HepG2 (cell line): ENCODE measurements around the gene RBBP8NL. TPM values are rescaled to one million over a fixed set of nuclear protein-coding genes. Genes with fewer than 3 reads are reported as not detected.

ENCODE experiments used
- ATM ChIP-seq: fragments of 450-650 bp; IDR thresholded peaks from 2 replicates; pipeline ENCODE4 v1.7.1; 2017; ENCODE audit warnings: mild to moderate bottlenecking, borderline replicate concordance
- DNMT1 ChIP-seq: sonication (generic); formaldehyde crosslinking; IDR thresholded peaks from 2 replicates; pipeline ENCODE4 v1.5.1; 2020; ENCODE audit warnings: mild to moderate bottlenecking, missing genetic modification reagents
- GFI1 ChIP-seq: sonication (generic); formaldehyde crosslinking; IDR thresholded peaks from 2 replicates; pipeline ENCODE4 v1.5.0; 2020; ENCODE audit warnings: missing genetic modification reagents, mild to moderate bottlenecking, borderline replicate concordance
- HMGA1 ChIP-seq: sonication (generic); formaldehyde crosslinking; conservative IDR thresholded peaks from 2 replicates; pipeline ENCODE4 v1.4.0; 2020; ENCODE audit warnings: missing genetic modification reagents
- IKZF4 ChIP-seq: sonication (generic); formaldehyde crosslinking; IDR thresholded peaks from 2 replicates; pipeline ENCODE4 v1.5.1; 2020; ENCODE audit warnings: borderline replicate concordance, mild to moderate bottlenecking, low read depth, missing genetic modification reagents; ENCODE audit errors: not compliant biosample characterization
- IRX3 ChIP-seq: sonication (generic); formaldehyde crosslinking; IDR thresholded peaks from 2 replicates; pipeline ENCODE4 v1.8.1; 2023; ENCODE audit warnings: mild to moderate bottlenecking, low read depth, missing genetic modification reagents, borderline replicate concordance
- NFATC3 ChIP-seq: sonication (generic); formaldehyde crosslinking; IDR thresholded peaks from 2 replicates; pipeline ENCODE4 v1.5.1; 2020; ENCODE audit warnings: mild to moderate bottlenecking, missing genetic modification reagents
- SOX13 ChIP-seq, 3 experiments: fragments of 450-650 bp in 1 of 3; sonication (generic) in 1 of 3; formaldehyde crosslinking in 1 of 3; IDR thresholded peaks in 2 of 3; conservative IDR thresholded peaks in 1 of 3; 2 replicates each; pipeline versions ENCODE4 v1.5.0 to v1.6.1; 2016 to 2020; ENCODE audit warnings: antibody characterized with exemption in 1 of 3, mild to moderate bottlenecking in 1 of 3, missing compliant biosample characterization in 1 of 3, missing genetic modification reagents in 1 of 3, moderate library complexity in 1 of 3
- SPEN ChIP-seq: sonication (generic); formaldehyde crosslinking; IDR thresholded peaks from 2 replicates; pipeline ENCODE4 v1.5.1; 2020; ENCODE audit warnings: low read depth, mild to moderate bottlenecking, missing genetic modification reagents
- TSC22D2 ChIP-seq: sonication (generic); formaldehyde crosslinking; IDR thresholded peaks from 2 replicates; pipeline ENCODE4 v1.5.1; 2020; ENCODE audit warnings: missing genetic modification reagents, mild to moderate bottlenecking, borderline replicate concordance
- U2AF1 ChIP-seq: fragments of 200-400 bp; formaldehyde crosslinking; optimal IDR thresholded peaks from 2 replicates; pipeline ENCODE3; 2017; ENCODE audit warnings: mild to moderate bottlenecking, low read depth, low read length
- ZBTB20 ChIP-seq: sonication (generic); formaldehyde crosslinking; IDR thresholded peaks from 2 replicates; pipeline ENCODE4 v1.8.1; 2023; ENCODE audit warnings: missing genetic modification reagents, low read depth, mild to moderate bottlenecking, borderline replicate concordance
- ZNF20 ChIP-seq: sonication (generic); formaldehyde crosslinking; IDR thresholded peaks from 2 replicates; pipeline ENCODE4 v1.4.0; 2020; ENCODE audit warnings: mild to moderate bottlenecking, moderate library complexity, missing genetic modification reagents
- ZNF274 ChIP-seq: sonication (generic); formaldehyde crosslinking; IDR thresholded peaks from 2 replicates; pipeline ENCODE4 v1.5.1; 2020; ENCODE audit warnings: mild to moderate bottlenecking, missing genetic modification reagents
- ZNF484 ChIP-seq: sonication (generic); formaldehyde crosslinking; IDR thresholded peaks from 2 replicates; pipeline ENCODE4 v1.5.1; 2020; ENCODE audit warnings: mild to moderate bottlenecking, low read depth, missing genetic modification reagents, borderline replicate concordance
- ZNF558 ChIP-seq: sonication (generic); formaldehyde crosslinking; IDR thresholded peaks from 2 replicates; pipeline ENCODE4 v1.9.0; 2022; ENCODE audit warnings: mild to moderate bottlenecking, missing genetic modification reagents, borderline replicate concordance
- ZNF761 ChIP-seq: sonication (generic); formaldehyde crosslinking; conservative IDR thresholded peaks from 2 replicates; pipeline ENCODE4 v1.4.0; 2020; ENCODE audit warnings: mild to moderate bottlenecking, missing genetic modification reagents
- ZNF768 ChIP-seq: sonication (generic); formaldehyde crosslinking; IDR thresholded peaks from 2 replicates; pipeline ENCODE4 v1.4.0; 2020; ENCODE audit warnings: missing genetic modification reagents
- ZNF780A ChIP-seq: sonication (generic); formaldehyde crosslinking; IDR thresholded peaks from 2 replicates; pipeline ENCODE4 v1.8.0; 2022; ENCODE audit warnings: mild to moderate bottlenecking, missing genetic modification reagents, moderate library complexity
- ZNF781 ChIP-seq: sonication (generic); formaldehyde crosslinking; IDR thresholded peaks from 2 replicates; pipeline ENCODE4 v1.5.1; 2020; ENCODE audit warnings: borderline replicate concordance, mild to moderate bottlenecking, missing genetic modification reagents; ENCODE audit errors: not compliant biosample characterization
- ZNF788 ChIP-seq: sonication (generic); formaldehyde crosslinking; IDR thresholded peaks from 2 replicates; pipeline ENCODE4 v1.5.0; 2020; ENCODE audit warnings: mild to moderate bottlenecking, missing genetic modification reagents, borderline replicate concordance
- polyA plus RNA-seq, 8 experiments: library from polyadenylated mRNA; depleted of rRNA in 3 of 8; stranded (reverse) in 7 of 8; unstranded in 1 of 8; fragments of >200 nt; fragmentation: Illumina TruSeq in 4 of 8; extraction: Trizol in 4 of 8; gene quantifications; 2 replicates each; pipeline versions ENCODE4 v1.2.1 to v1.2.3, GENCODE V29; 2011 to 2016; ENCODE audit warnings: low read depth in 4 of 8, missing spikeins in 1 of 8, mixed read lengths in 1 of 8; ENCODE audit not compliant: insufficient read depth in 1 of 8
- total RNA-seq, 5 experiments: library from RNA; depleted of rRNA; stranded (reverse); fragments of >200 nt; fragmentation: Illumina TruSeq; extraction: Trizol; gene quantifications; 2 replicates each; pipeline ENCODE4 v1.2.3, GENCODE V29; 2016; ENCODE audit warnings: low read depth in 1 of 5
- TF ChIP-seq, protein P1 (sequence below): sonication (generic); formaldehyde crosslinking; conservative IDR thresholded peaks from 2 replicates; pipeline ENCODE4 v1.4.0; 2020; ENCODE audit warnings: missing genetic modification reagents
- TF ChIP-seq, protein P2 (sequence below): sonication (generic); formaldehyde crosslinking; IDR thresholded peaks from 2 replicates; pipeline ENCODE4 v1.8.0; 2022; ENCODE audit warnings: mild to moderate bottlenecking, missing genetic modification reagents, borderline replicate concordance
- TF ChIP-seq, protein P3 (sequence below): IDR thresholded peaks from 2 replicates; pipeline ENCODE4 v1.6.1; 2016

The RBBP8NL gene
- total and polyA plus RNA-seq, 2 of the 13 experiments (the other 11 are each of a cell fraction or from before 2014, with no cell fraction given): 0.69 to 0.86 TPM

DNA sequence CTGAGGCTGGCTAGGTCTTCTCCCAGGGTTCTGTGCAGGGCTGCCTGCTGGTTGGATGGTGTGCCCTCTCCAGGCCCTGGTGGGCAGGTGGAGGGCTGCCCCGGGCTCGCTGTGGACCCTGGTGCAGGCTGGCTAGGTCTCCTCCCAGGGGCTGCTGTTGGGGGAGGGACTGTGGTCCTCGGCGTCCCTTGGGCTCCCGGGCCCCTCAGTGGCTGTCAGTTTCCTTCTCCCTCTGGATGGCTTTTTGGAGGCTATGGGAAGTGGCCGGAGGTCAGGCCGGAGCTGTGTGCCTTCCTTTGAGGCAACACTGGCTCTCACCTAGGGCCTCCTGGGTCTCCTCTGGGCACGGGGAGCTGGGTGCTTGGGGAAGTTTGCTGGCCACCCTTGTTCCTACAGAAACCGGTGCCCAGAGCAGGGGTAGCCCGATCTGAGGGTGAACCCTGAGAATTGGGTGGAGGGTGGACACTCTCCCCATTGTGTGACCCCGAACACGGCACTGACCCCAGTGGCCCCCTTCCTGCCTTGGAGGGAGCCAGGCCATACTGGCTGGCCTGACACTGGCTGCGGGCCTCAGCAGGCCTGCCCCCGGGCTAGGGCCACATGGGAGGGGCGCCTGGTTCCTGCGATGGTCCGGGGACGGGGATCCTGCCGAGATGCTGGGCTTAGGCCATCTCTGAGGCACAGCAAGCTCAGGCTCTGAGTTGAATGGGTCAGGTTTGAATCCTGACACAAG, 16.4 kb downstream of the RBBP8NL start (continued):
- no peak for TF ChIP-seq ZNF20 (CRISPR knock-in tag)
- TF ChIP-seq ATM: no peak
- TF ChIP-seq SOX13 (IDR thresholded peaks at IDR 0.05): no peak
- no peak for TF ChIP-seq SOX13 (CRISPR knock-in tag; conservative IDR thresholded peaks at IDR 0.05 in 1 of 2, IDR thresholded peaks at IDR 0.05 in 1 of 2)
- no peak for TF ChIP-seq ZBTB20 (CRISPR knock-in tag)
- no peak for TF ChIP-seq ZNF761 (CRISPR knock-in tag)
- no peak; the same call in 1 of the 2 replicates for TF ChIP-seq DNMT1 (CRISPR knock-in tag)
- TF ChIP-seq ZNF781 (CRISPR knock-in tag): peak; percentile 7
- TF ChIP-seq ZNF558 (CRISPR knock-in tag): no peak
- no peak for TF ChIP-seq SPEN
- TF ChIP-seq, protein P1, sequence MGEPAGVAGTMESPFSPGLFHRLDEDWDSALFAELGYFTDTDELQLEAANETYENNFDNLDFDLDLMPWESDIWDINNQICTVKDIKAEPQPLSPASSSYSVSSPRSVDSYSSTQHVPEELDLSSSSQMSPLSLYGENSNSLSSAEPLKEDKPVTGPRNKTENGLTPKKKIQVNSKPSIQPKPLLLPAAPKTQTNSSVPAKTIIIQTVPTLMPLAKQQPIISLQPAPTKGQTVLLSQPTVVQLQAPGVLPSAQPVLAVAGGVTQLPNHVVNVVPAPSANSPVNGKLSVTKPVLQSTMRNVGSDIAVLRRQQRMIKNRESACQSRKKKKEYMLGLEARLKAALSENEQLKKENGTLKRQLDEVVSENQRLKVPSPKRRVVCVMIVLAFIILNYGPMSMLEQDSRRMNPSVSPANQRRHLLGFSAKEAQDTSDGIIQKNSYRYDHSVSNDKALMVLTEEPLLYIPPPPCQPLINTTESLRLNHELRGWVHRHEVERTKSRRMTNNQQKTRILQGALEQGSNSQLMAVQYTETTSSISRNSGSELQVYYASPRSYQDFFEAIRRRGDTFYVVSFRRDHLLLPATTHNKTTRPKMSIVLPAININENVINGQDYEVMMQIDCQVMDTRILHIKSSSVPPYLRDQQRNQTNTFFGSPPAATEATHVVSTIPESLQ: no peak
- peak; percentile 40; the same call in 1 of the 2 replicates for TF ChIP-seq NFATC3 (CRISPR knock-in tag)
- TF ChIP-seq ZNF484 (CRISPR knock-in tag): peak; percentile 44; the same call in 1 of the 2 replicates
- no peak for TF ChIP-seq TSC22D2 (CRISPR knock-in tag)
- TF ChIP-seq IKZF4 (CRISPR knock-in tag): peak; percentile 60
- no peak for TF ChIP-seq HMGA1
- no peak for TF ChIP-seq GFI1 (CRISPR knock-in tag)
- no peak for TF ChIP-seq ZNF768 (CRISPR knock-in tag)
- no peak for TF ChIP-seq U2AF1
- TF ChIP-seq ZNF274 (CRISPR knock-in tag): peak; percentile 60; the same call in 1 of the 2 replicates
- TF ChIP-seq ZNF780A (CRISPR knock-in tag): no peak
- TF ChIP-seq ZNF788: no peak
- no peak for TF ChIP-seq IRX3 (CRISPR knock-in tag)
- TF ChIP-seq, protein P2, sequence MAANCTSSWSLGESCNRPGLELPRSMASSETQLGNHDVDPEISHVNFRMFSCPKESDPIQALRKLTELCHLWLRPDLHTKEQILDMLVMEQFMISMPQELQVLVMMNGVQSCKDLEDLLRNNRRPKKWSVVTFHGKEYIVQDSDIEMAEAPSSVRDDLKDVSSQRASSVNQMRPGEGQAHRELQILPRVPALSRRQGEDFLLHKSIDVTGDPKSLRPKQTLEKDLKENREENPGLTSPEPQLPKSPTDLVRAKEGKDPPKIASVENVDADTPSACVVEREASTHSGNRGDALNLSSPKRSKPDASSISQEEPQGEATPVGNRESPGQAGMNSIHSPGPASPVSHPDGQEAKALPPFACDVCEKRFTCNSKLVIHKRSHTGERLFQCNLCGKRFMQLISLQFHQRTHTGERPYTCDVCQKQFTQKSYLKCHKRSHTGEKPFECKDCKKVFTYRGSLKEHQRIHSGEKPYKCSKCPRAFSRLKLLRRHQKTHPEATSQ: no peak
- TF ChIP-seq, protein P3, sequence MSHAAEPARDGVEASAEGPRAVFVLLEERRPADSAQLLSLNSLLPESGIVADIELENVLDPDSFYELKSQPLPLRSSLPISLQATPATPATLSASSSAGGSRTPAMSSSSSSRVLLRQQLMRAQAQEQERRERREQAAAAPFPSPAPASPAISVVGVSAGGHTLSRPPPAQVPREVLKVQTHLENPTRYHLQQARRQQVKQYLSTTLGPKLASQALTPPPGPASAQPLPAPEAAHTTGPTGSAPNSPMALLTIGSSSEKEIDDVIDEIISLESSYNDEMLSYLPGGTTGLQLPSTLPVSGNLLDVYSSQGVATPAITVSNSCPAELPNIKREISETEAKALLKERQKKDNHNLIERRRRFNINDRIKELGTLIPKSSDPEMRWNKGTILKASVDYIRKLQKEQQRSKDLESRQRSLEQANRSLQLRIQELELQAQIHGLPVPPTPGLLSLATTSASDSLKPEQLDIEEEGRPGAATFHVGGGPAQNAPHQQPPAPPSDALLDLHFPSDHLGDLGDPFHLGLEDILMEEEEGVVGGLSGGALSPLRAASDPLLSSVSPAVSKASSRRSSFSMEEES (CRISPR knock-in tag): no peak
